T-helper 2 cell (primary cell): ENCODE measurements around the gene URAD.

Experiments used
- DNase-seq, 5 experiments: peaks; one replicate each; pipeline versions ENCODE4 v3.0.0 to v3.0.0-alpha.2; 2012 to 2022

The URAD gene

DNA sequence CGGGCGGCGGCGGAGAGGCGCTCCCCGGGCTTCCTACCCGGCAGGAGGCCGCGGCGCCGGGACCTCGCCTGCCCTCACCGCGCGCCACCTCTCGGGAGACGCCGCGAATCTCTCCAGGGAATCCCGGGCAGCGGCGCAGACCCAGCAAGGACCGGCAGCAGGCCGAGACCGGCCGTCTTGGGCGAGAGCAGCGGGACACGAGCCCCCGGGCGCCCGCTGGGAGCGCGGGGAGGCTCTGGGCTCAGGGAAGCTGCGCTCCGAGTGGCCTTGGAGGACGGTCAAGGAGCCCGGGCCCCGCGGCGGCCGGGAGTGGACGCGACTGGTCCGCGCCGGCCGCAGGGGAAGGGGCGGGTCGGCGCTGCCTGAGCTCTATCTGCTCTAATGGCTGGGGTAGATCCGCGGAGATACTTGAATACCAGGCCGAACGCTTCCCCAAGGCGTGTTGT lies 34.1 kb downstream of the URAD start:
- DNase-seq, result no peak

- DNase-seq, result peak in 4 of 5 experiments; percentile 17 to 61 (median 40)
These were observed 34.7 kb downstream of the URAD start for GRCh38 chr13:27953676-27954405.

- no peak for DNase-seq
These were observed 35.4 kb downstream of the URAD start for GRCh38 chr13:27952876-27953675.

DNA sequence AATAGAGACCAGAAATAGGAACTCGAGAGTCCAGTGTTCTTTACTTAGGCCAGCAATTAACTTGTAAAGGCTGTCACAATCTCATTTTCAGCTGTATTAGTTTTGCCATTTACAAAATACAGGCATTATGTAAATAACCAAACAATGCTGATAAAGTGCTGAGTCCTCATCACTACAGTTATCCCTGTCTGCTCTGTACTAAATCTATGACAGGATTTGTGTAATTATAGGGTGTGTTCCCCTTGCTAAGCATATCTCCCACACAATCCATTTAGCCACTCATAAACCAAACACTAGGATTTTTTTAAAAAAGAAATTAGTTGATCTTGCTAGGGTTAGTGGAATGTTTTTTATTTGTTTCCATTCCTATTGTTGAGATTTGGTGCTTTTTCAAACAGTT lies 45.5 kb downstream of the URAD start:
- DNase-seq, result no peak

DNA sequence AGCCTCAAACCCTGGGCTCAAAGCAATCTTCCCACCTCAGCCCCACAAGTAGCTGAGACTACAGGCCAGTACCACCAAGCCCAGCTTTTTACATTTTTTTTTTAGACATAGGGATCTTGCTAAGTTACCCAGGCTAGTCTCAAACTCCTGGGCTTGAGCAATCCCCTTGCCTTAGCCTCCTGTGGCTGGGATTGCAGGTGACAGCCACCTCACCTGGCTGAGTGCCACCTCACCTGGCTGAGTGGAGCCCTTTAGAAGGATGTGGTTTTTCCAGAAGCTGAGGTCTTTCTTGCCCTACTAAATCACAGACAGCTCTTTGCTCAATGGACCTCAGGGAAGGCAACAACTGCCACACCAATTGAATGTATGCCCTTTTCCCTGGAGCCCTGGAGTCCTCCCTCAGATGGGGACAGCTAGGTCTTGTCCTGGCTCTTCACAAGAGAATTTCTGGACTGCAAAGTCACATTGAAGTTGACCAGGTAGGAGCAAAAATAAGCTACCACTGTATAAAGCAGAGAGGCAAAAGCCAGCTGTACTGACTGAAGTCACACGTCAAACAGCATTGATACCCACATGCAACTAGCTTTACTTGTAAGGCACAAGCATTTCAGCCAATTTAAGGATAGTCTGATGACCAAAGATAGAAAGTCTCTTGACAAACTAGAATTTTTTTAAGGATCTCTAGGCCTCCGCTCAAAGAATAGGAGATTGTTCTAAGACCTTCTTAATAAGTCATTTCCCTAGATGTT lies 54.7 kb downstream of the URAD start:
- no peak for DNase-seq

GRCh38 chr13:27933118-27933517 lies 55.4 kb downstream of the URAD start:
- DNase-seq, result no peak

GRCh38 chr13:27929868-27930267 lies 58.6 kb downstream of the URAD start:
- DNase-seq, result no peak

DNA sequence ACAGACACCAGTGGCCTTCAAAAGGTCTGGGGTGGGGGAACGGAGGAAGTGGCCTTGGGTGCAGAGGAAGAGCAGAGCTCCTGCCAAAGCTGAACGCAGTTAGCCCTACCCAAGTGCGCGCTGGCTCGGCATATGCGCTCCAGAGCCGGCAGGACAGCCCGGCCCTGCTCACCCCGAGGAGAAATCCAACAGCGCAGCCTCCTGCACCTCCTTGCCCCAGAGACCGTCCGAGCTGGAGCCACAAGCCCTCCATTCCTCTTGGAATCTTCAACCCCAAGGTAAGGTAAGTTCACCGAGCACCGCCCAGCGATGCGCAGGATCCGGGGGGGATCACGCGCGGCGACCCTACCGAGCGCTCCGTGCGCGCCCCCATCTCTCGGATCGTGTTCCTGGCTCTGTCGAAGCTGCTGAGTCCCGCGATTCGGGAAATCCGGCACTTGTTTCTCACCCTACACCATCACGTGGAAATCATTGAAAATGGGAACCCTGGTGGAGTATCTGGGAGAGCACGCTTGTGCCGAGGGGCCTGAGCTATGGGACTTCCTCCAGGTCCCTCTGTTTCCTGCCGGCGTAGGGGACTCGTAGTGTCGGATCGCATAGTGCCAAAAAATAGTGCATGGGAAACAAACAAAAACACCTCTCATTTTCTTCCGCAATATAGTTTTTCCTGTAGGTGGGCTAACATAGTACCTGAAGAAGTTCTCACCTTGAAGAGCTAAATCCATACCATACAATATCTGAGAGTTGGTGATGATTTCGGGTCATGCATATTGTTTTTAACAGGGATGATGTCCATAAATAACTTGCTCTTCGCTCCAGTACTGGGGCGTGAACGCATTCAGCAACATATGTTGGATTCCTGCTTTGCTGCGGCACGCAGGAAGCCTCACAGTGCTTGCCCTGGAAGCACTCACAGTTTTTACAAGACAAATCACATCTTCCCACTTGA lies 59.4 kb downstream of the URAD start:
- no peak for DNase-seq

DNA sequence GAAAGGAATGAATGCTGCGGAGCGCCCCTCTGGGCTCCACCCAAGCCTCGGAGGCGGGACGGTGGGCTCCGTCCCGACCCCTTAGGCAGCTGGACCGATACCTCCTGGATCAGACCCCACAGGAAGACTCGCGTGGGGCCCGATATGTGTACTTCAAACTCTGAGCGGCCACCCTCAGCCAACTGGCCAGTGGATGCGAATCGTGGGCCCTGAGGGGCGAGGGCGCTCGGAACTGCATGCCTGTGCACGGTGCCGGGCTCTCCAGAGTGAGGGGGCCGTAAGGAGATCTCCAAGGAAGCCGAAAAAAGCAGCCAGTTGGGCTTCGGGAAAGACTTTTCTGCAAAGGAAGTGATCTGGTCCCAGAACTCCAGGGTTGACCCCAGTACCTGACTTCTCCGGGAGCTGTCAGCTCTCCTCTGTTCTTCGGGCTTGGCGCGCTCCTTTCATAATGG lies 60.1 kb downstream of the URAD start:
- no peak for DNase-seq
